Stimulated activated naive CD8-positive, alpha-beta T cell treated with anti-CD3 and anti-CD28 coated beads, Interleukin-15, amount 100 ng/mL, for 72 hours (primary cell): Measurements from ENCODE around the gene LCP2.
"Not testable (repeated sequence)": the region's sequence is repeated elsewhere in the genome, so short reads cannot be mapped to it uniquely, and the experiment has no call there.

ENCODE experiments used
- ATAC-seq: fragments of 150-1000 bp; cut with Tn5 transposase; 2 replicates; pipeline ENCODE4 v1.10.0; 2021; ENCODE audit warnings: mild to moderate bottlenecking, moderate library complexity
- DNase-seq, 2 donors: peaks; one replicate each; pipeline ENCODE4 v3.0.0; 2021 to 2022
- H3K27ac Mint-ChIP-seq, 2 donors: one replicate each; pipeline ENCODE4 v1.8.0; 2022; ENCODE audit warnings: mild to moderate bottlenecking in 2 of 2, mixed read lengths in 2 of 2, moderate library complexity in 2 of 2
- H3K27me3 Mint-ChIP-seq: one replicate; pipeline ENCODE4 v1.8.0; 2022; ENCODE audit warnings: mixed read lengths
- H3K4me1 Mint-ChIP-seq: one replicate; pipeline ENCODE4 v1.8.0; 2022; ENCODE audit warnings: mild to moderate bottlenecking, mixed read lengths
- H3K4me3 Mint-ChIP-seq, 2 donors: one replicate each; pipeline ENCODE4 v1.8.0; 2022; ENCODE audit warnings: mild to moderate bottlenecking in 2 of 2, mixed read lengths in 2 of 2, moderate library complexity in 1 of 2
- H3K9me3 Mint-ChIP-seq, 2 donors: one replicate each; pipeline ENCODE4 v1.8.0; 2022; ENCODE audit warnings: mixed read lengths in 2 of 2

LCP2 gene

DNA sequence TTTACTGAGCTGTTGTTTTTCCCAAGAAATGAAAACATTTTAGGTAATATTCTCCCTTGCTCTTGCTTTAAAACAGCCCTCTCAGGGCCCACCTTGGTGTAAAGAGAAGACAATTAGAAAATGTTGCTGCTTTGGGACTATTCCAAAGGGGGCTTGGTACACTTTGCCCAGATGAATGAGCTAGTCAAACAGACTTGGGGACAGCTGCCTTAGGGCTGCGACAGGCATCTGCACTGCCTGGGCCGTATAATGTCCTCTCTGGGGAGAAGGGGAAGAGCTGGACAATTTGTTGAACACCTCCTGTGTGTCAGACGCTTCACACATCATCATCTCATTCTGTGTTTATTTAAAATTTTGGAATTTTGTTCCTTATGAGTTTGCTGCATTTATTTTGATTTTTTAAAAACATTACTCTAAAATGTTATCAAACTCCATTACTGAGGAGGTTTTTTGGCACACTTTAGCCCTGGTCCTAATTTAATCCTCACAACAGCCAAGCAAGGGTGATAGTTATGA lies 36.0 kb downstream of the LCP2 start:
- Mint-ChIP-seq H3K9me3 (no peaks in the 10 kb centered on the region), H3K27me3 (no peaks in the 10 kb centered on the region), H3K4me3 (no peak overlapping the region), H3K4me1 (peaks cover 92% of the 10 kb centered on the region), H3K27ac (peak overlapping the region; percentile 21 to 85)
- ATAC-seq: no peak
- DNase-seq: no peak

DNA sequence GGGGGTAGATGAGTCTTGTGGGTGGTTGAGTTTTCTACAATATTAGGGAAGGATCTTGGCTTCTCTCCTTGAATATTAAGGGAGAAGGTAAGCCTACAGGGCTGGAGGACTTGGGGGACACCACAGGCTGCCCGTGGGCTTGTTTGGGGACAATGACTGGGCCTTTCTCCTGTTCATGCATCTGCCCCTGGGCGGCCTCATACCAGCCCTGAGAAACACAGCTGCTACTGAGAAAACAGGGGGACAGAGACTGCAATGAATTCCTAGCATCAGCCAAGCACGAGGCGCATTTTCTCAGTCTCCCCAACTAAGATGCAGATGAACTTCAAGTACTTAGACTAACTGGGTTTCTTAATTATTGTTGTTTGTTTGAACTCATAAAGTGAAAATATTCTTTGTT lies 40.2 kb downstream of the LCP2 start:
- H3K9me3 Mint-ChIP-seq: no peaks in the 10 kb centered on the region
- H3K27ac Mint-ChIP-seq: peak overlapping the region; percentile 1 to 47
- no peak for ATAC-seq
- no peak overlapping the region for H3K4me3 Mint-ChIP-seq
- no peak for DNase-seq
- no peaks in the 10 kb centered on the region for H3K27me3 Mint-ChIP-seq
- H3K4me1 Mint-ChIP-seq: peaks cover 91% of the 10 kb centered on the region

GRCh38 chr5:170256571-170256970 lies 41.0 kb downstream of the LCP2 start:
- no peak for ATAC-seq
- DNase-seq: no peak
- Mint-ChIP-seq H3K4me3 (no peak overlapping the region), H3K9me3 (no peaks in the 10 kb centered on the region), H3K4me1 (peaks cover 85% of the 10 kb centered on the region), H3K27me3 (no peaks in the 10 kb centered on the region), H3K27ac (peak overlapping the region in 1 of 2 donors; percentile 1)

GRCh38 chr5:170254056-170254455 lies 43.5 kb downstream of the LCP2 start:
- Mint-ChIP-seq H3K27me3 (no peaks in the 10 kb centered on the region), H3K9me3 (no peaks in the 10 kb centered on the region), H3K4me3 (peak overlapping the region; percentile 9 to 34), H3K4me1 (peaks cover 83% of the 10 kb centered on the region), H3K27ac (peak overlapping the region; percentile 77 to 88)
- peak; percentile 71 to 83 for DNase-seq
- peak; percentile 98 for ATAC-seq

GRCh38 chr5:170252720-170253350 lies 44.7 kb downstream of the LCP2 start:
- H3K4me3 Mint-ChIP-seq: no peak overlapping the region
- H3K9me3 Mint-ChIP-seq: no peaks in the 10 kb centered on the region
- peak overlapping the region in 1 of 2 donors; percentile 13 for H3K27ac Mint-ChIP-seq
- DNase-seq (no peak), ATAC-seq (no peak)
- H3K27me3 Mint-ChIP-seq: no peaks in the 10 kb centered on the region
- H3K4me1 Mint-ChIP-seq: peaks cover 81% of the 10 kb centered on the region

GRCh38 chr5:170252109-170252508 lies 45.5 kb downstream of the LCP2 start:
- Mint-ChIP-seq H3K4me3 (no peak overlapping the region), H3K27me3 (no peaks in the 10 kb centered on the region), H3K4me1 (peaks cover 74% of the 10 kb centered on the region), H3K27ac (peak overlapping the region in 1 of 2 donors; percentile 59), H3K9me3 (no peaks in the 10 kb centered on the region)
- no peak for ATAC-seq
- DNase-seq: no peak

- DNase-seq (no peak), ATAC-seq (no peak)
- Mint-ChIP-seq H3K27ac (peak overlapping the region; percentile 40 to 59), H3K27me3 (no peaks in the 10 kb centered on the region), H3K9me3 (peaks cover 2% of the 10 kb centered on the region in 2 donors), H3K4me3 (no peak overlapping the region), H3K4me1 (peaks cover 67% of the 10 kb centered on the region)
Observed at GRCh38 chr5:170251462-170251861, 46.1 kb downstream of the LCP2 start.

GRCh38 chr5:170250810-170251317 lies 46.7 kb downstream of the LCP2 start:
- no peak for DNase-seq
- peaks cover 61% of the 10 kb centered on the region for H3K4me1 Mint-ChIP-seq
- H3K9me3 Mint-ChIP-seq: peaks cover 8% of the 10 kb centered on the region in 2 donors
- peak overlapping the region in 1 of 2 donors; percentile 70 for H3K27ac Mint-ChIP-seq
- peak overlapping the region in 1 of 2 donors; percentile 21 for H3K4me3 Mint-ChIP-seq
- H3K27me3 Mint-ChIP-seq: no peaks in the 10 kb centered on the region
- ATAC-seq: no peak

- Mint-ChIP-seq H3K4me3 (no peak overlapping the region), H3K9me3 (peaks cover 12 to 14% of the 10 kb centered on the region in 2 donors), H3K27me3 (no peaks in the 10 kb centered on the region), H3K4me1 (peaks cover 46% of the 10 kb centered on the region), H3K27ac (peak overlapping the region; percentile 6 to 85)
- DNase-seq: no peak
- ATAC-seq: no peak
Observed at GRCh38 chr5:170249355-170249754, 48.2 kb downstream of the LCP2 start.

- H3K4me3 Mint-ChIP-seq, ATAC-seq, H3K27me3 Mint-ChIP-seq, DNase-seq: not testable (repeated sequence)
- Mint-ChIP-seq H3K9me3 (peaks cover 12 to 14% of the 10 kb centered on the region in 2 donors), H3K4me1 (peaks cover 42% of the 10 kb centered on the region), H3K27ac (peak overlapping the region in 1 of 2 donors; percentile 57)
Observed at GRCh38 chr5:170248931-170249227, 48.7 kb downstream of the LCP2 start.

- Mint-ChIP-seq H3K27me3 (no peaks in the 10 kb centered on the region), H3K4me3 (no peak overlapping the region), H3K4me1 (peaks cover 36% of the 10 kb centered on the region), H3K27ac (peak overlapping the region in 1 of 2 donors; percentile 57), H3K9me3 (peaks cover 12 to 14% of the 10 kb centered on the region in 2 donors)
- ATAC-seq (no peak), DNase-seq (no peak)
Observed at GRCh38 chr5:170248172-170248930, 49.2 kb downstream of the LCP2 start.

- Mint-ChIP-seq H3K27me3 (no peaks in the 10 kb centered on the region), H3K4me1 (peaks cover 27% of the 10 kb centered on the region), H3K9me3 (peaks cover 12 to 14% of the 10 kb centered on the region in 2 donors), H3K27ac (peak overlapping the region in 1 of 2 donors; percentile 73), H3K4me3 (no peak overlapping the region)
- no peak for DNase-seq
- ATAC-seq: no peak
Observed at GRCh38 chr5:170247363-170247762, 50.2 kb downstream of the LCP2 start.

- peaks cover 12 to 14% of the 10 kb centered on the region in 2 donors for H3K9me3 Mint-ChIP-seq
- DNase-seq (no peak), ATAC-seq (no peak)
- no peaks in the 10 kb centered on the region for H3K27me3 Mint-ChIP-seq
- H3K4me1 Mint-ChIP-seq: peaks cover 22% of the 10 kb centered on the region
- H3K27ac Mint-ChIP-seq: peak overlapping the region in 1 of 2 donors; percentile 48
- H3K4me3 Mint-ChIP-seq: no peak overlapping the region
Observed at GRCh38 chr5:170246126-170246870, 51.3 kb downstream of the LCP2 start.

- H3K4me3 Mint-ChIP-seq, ATAC-seq, H3K27me3 Mint-ChIP-seq, DNase-seq: not testable (repeated sequence)
- Mint-ChIP-seq H3K4me1 (peaks cover 18% of the 10 kb centered on the region), H3K9me3 (peaks cover 12 to 14% of the 10 kb centered on the region in 2 donors), H3K27ac (peak overlapping the region; percentile 48 to 65)
Observed at GRCh38 chr5:170245436-170245835, 52.1 kb downstream of the LCP2 start.

DNA sequence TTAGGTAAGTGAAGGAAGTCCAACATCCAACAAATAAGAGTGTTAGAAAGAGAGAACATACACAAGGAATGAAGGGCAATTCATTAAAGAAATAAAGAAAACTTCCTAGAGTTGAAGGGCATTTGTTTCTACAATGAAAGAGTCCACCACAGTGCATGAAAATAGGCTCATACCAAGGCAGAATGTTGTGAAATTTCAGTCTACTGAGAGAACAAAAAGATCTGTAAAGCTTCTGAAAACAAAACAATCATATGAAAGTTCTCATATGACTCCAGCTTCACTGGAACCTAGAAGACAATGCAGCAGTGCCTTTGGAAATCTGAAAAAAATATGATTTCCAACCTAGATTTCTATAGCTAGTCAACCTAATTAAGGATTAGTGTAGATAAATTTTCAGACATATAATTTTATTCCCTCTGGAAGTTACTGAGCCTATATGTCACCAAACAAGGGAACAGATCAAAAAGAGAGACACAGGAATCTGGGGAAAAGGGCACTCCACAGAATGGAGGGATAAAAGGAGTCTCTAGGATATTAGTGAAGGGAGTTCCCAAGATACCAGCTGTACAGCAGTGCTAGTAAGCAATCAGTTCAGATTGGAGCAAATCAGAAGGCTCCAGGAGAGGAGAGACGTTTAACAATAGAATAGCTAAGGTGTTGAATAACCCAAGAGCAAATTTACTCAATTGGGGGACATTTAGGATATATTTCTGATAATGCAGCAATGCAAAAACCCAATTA lies 59.0 kb downstream of the LCP2 start:
- no peaks in the 10 kb centered on the region for H3K27me3 Mint-ChIP-seq
- no peaks in the 10 kb centered on the region for H3K9me3 Mint-ChIP-seq
- peak overlapping the region in 1 of 2 donors; percentile 89 for H3K27ac Mint-ChIP-seq
- H3K4me1 Mint-ChIP-seq: peaks cover 15% of the 10 kb centered on the region
- no peak overlapping the region for H3K4me3 Mint-ChIP-seq
- no peak for DNase-seq
- no peak for ATAC-seq
